HG02852 (cell line): ENCODE measurements around the gene LDB3.
A peak's percentile ranks its signal among the peaks of the same experiment; 100 is the strongest.

ENCODE experiments used
- ATAC-seq: cut with Tn5 transposase; IDR thresholded peaks from one replicate; pipeline ENCODE4 v1.9.1; 2021; ENCODE audit warnings: mild to moderate bottlenecking, moderate library complexity; ENCODE audit not compliant: unreplicated experiment

Gene LDB3

DNA sequence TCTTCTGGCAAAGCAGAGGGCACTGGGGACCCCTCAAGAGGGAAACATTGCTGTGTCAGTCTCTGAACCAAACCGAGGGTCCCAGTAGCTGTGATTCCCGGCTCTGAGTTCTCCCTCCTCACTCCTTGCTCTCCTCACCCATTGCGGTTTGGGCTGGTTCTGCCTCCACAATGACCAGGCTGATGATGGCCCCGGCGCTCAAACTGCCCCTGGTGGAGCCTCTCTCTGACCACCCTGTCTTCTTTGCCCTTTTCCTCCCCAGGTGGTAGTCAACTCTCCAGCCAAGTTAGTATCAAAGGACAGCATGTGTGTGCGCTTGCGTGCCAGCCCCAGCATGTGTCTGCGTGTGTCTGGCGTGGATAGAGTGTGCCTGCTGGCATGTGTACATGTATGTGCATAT lies 17.1 kb downstream of the LDB3 start:
- no peak for ATAC-seq

DNA sequence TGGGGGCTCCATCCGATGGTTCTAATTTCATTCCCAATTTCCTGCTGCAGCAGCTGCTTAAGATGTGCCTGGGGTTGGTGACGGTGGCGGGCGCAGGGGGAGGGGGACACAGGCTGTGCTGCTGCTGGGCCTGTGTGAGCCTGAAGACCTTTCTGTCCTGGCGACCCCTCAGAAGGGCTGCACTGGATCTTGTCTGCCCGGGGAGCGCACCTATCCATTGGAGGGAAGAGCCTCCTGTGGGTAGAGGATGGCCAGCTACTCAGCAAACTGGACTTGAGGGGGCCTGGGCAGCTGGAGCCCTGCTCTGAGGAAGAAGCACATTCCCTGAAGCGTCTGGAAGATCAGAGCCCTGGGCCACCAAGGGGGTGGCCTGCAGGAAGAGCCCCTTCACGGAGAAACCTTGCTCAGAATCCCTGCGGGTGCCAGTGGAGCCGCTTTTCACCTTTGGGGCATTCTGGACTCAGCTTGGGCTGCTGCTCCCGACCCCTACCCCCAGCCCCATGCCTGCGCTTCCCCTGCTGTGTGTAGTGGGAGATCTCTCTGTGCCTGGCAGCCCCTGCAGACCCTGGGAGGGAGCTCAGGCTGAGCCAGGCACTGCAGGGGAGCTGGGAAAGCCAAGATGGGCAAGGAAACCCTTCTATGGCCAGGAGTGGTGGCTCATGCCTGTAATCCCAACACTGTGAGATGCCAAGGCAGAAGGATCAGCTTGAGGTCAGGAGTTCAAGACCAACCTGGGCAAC lies 17.8 kb downstream of the LDB3 start:
- ATAC-seq = no peak

DNA sequence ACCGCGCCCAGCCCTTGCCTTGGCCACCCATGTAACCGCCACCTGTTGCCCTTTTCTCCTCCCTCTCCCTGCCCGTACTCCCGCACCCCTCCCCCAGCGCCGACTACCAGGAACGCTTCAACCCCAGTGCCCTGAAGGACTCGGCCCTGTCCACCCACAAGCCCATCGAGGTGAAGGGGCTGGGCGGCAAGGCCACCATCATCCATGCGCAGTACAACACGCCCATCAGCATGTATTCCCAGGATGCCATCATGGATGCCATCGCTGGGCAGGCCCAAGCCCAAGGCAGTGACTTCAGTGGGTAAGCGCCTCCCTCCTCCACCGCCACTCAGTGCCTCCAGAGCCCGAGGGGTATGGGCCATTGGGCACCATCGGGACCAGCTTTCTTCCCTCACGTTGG lies 18.7 kb downstream of the LDB3 start:
- no peak for ATAC-seq

DNA sequence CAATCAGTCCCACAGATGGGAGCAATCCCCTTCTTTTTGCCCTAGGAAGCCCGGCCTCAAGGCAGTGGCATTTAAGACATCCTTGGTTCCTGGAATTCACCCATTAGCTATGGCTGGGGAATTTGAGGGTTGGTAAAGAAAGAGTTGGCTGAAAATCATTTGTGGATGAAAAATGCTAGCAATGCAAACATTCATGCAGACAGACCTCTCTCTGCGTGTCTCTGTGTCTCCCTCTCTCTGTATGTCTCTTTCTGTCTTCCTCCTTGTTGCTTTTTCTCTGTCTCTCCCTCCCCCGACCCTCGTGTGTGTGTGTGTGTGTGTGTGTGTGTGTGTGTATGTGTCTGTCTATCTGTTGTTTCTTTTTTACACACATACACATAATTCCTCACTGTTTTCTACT lies 19.4 kb downstream of the LDB3 start:
- no peak for ATAC-seq

DNA sequence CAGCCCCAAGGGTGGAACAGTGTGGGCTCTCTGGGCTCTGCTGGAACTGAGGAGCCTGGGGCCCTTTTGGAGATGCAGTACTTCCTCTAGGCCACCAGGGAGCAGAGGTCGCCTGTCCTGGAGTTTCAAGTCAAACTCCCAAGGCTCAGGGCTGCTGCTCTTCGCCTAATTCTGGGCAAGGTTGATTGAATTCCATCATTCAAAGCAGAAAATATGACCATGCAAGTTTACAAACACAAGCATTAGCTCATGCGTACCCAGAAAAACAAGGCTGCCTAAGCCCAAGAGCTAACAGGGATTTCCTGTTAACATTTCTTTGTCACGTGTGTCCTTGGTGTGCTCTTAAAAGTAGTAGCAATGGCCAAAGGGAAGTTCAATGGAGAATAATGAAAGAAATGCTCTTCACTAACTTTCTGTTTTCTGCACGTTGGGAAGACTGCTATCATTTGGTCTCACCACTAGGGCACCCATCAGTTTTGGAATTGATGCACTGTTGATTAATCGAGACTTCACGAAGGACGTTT lies 20.1 kb downstream of the LDB3 start:
- ATAC-seq = peak; percentile 89

DNA sequence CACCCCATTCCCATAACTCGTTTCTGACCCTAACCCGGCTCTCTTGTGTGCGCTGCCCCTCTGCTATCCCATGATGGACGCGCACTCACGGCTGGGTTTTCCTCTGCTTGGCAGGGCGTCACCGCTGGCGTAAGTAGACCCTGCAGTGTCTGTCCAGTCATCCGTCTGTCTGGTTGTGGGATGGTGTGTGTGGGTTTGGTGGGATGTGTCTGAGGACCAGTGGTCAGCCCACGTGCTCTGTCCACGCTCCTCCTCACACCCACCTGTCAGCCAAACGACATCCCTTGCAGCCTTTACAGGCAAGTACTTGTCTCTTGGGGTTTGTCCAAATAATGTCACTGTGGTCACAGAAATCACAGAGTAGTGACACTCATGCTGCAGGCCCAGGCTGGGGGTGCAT lies 20.8 kb downstream of the LDB3 start:
- ATAC-seq = no peak

DNA sequence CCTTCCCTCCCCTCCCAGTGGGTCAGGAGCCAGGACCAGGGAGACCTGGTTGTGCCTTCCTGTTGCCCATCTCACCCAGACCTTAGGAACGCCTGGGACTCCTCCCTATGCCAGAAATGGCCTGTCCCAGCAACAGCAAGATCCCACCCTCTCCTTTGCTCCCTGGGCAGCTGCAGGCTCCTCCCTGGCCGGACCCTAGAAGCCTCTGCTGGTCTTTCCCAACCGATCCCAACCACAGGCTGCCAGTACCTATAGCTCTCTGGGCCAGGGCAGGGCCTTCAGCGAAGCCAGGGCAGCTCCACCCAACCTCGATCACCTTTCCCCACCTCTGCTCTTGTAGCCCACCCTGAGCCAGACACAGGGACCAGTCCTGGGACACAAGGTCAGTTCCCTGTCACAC lies 21.9 kb downstream of the LDB3 start:
- ATAC-seq = no peak

DNA sequence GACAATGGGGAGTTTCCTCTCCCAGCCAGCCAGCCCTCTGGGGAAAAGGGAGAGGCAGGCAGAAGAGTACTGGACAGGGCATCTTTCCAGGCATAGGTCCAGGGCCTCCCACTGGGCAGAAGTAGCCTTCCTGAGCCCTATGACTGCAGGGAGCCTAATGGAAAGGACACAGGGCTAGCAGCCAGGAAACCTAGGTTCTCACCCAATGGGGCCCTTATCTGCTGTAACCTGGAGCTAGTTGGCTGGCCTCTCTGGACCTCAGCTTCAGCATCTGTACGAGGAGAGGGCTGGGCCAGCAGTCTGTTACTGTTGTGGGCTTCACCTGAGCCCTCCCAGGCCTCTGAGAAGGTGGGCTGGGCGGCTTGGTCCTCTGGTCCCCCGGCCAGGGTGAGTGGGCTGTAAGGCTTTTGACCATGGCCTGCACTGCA lies 22.4 kb downstream of the LDB3 start:
- ATAC-seq = no peak

DNA sequence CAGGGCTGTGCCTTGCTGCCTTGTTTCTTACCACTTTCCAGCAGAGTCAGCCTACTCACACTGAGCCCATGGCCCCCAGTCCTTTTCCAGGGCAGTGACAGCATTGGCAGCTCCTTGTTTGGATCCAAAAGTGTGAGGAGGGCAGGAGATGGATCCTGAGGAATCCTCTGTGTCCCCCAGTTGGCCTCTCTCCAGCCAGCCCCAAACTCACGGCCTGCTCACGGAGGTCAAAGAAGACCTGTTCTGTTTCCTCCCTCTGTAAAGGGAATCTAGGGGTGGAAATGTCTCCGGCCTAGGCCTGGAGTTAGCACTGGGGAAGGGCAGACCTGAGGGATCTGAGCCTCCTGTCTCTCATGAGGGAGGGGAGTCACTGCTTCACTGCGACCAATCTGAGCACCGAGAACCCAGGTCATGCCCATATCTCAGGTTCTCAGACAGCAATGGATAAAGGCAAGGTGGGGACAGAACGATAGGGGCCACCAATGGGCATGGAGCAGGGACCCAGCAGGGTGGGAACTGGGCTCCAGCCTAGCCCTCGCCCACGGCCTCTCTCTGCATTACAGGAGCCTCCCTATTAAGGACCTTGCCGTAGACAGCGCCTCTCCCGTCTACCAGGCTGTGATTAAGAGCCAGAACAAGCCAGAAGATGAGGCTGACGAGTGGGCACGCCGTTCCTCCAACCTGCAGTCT lies 23.2 kb downstream of the LDB3 start:
- ATAC-seq = no peak

DNA sequence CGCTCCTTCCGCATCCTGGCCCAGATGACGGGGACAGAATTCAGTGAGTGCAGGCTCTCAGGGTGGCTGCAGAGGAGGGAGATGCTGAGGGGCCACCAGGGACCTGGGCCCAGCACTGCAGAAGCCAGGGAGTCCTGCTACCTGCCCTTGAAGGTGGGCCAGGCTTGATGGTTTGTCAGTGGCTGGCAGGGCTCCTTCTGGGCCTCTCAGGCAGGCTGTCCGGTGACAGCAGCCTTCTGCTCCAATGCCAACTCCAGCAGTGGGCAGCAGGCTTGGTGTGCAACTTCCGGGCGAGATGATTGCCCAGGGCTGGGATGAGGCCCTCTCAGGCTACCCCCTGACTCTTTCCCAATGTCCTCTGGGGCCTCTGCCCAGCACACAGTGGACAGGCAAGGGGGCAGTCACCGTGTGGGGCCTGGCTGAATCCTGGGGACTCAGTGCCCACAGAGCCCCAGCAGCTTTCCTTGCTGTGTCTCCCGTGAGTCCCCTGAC lies 23.8 kb downstream of the LDB3 start:
- no peak for ATAC-seq

DNA sequence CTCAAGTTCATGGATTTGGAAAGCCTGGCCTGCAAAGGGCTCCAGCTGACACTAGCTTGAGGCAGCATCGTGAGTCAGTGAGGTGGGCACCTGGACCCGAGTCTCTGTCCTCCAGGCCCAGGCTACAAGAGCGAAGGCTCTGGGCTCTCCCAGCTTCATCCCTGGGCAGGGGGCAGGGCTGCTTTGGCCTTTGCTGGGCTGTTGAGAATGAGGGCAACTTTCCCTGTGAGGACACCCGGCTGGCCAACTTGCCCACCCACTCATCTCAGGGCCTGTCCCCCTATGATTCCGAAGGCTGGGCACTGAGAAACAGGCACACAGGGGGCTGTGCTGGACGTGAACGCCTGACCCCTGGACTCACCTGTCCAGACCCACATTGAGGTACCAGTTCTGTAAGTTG lies 24.4 kb downstream of the LDB3 start:
- no peak for ATAC-seq

DNA sequence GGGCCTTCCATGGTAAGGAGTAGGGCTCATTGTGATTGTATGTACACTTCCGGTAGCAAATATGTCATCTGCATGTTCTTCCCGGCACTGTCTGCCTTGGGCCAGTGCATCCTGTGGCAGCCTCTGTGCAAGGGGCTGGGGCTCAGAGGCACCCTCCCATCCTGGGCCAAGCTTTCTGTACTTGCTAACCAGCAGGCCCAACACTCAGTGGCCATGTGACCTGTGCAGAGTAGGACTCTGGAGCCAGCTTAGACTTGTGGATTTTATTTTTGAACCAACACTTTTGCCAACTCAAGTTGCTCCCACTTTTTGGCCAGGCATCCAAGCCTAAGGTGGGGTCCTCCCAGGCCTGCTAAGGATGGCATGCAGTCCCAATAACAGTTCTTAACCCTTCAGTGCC lies 25.0 kb downstream of the LDB3 start:
- no peak for ATAC-seq

DNA sequence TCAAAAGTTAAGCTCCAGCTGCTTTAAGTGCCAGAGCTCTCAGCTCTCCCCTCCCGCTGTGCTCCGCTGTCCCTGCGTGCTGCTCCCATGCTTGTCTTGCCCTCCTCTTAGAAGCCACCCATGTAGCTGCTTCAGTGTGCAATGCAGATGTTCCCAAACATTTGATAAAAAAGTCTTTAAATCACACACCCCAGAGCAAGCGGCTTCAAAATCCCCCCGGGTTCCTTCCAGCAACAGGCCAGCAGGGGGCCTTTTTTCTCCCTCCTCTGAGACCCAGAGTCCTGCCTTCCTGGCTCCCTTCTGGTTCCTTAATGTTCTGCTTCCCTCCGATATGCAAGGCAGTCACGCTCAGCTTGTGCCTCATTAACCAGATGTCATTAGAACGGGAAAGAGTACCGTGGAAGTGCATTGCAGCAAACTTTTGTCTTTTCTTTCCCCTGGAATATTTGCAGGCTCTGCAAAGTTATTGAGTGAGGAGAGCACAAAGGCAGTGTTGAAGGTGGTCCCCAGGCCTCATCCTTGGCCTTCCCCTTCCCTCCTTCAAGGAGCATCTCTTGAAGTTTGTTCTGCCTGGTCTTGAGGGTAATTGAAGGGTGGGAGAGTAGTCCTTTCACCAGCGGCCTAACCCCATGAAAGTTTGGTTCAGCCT lies 25.5 kb downstream of the LDB3 start:
- no peak for ATAC-seq

DNA sequence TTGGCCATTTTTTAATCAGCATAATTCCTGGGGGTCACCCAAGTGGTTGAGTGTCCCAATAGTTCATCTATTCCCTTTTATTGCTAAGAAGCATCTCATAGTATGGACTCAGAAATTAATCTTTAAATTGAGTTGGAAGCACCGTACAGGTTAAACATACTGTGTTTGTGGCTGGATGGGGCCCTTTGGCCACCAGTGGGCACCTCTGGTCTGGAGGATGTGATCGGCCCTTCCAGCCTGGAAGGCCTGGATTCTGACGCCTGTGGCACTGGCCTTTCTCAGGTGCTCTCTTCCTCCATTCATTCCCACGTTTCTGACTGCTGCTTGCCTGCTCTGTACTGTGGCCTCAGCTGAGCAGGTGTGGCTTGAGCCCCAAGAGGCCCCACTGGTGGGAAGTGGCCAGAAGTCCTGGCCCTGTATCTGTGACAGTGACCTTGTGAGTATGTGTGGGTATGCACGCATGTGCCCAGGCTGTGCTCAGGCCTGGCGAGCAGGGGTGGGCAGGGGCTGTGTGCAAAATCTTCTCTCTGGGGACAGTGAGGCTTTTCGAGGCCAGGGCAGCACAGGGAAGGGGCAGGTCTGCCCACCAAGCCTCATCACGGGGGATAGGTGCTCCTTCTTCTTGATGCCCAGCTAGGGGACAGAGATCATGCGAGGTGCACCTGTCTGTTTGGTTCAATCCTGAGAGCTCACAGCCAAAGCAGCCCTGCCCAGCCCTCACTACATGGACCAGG lies 30.1 kb downstream of the LDB3 start:
- no peak for ATAC-seq

DNA sequence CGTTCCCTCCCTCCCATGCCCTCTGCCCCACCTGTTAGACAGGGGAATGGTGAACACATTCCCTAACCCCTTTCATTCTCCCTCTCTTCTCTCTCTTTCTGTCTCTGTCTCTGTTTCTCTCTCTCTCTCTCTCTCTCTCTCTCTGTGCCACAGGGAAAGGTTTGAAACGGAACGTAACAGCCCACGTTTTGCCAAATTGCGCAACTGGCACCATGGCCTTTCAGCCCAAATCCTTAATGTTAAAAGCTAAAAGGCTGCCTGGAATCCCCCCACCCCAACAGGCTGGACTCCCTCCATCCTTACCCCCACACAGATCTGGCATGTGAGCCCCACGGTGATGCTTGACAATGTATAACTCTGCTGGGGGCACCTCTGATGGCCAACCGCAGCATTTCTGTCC lies 30.8 kb downstream of the LDB3 start:
- no peak for ATAC-seq

DNA sequence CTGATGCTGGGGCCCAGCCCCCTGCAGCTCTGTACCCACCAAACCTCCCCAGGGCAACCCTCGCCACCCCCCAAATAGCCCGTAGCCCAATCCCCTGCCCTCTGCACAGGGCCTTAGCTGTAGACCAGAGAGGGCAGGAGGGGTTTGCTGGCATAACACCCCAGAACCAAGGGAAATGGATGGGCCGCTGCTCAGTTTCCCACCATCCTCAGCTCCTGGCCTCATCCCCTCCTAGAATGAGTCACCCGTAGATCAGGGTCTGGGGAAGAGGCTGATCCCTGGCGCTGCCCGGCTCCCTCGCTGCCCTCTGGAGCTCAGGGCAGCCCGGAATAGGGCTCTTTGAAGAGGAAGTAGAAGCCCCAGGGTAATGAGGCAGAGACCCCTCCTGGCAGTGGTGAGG lies 31.2 kb downstream of the LDB3 start:
- no peak for ATAC-seq

DNA sequence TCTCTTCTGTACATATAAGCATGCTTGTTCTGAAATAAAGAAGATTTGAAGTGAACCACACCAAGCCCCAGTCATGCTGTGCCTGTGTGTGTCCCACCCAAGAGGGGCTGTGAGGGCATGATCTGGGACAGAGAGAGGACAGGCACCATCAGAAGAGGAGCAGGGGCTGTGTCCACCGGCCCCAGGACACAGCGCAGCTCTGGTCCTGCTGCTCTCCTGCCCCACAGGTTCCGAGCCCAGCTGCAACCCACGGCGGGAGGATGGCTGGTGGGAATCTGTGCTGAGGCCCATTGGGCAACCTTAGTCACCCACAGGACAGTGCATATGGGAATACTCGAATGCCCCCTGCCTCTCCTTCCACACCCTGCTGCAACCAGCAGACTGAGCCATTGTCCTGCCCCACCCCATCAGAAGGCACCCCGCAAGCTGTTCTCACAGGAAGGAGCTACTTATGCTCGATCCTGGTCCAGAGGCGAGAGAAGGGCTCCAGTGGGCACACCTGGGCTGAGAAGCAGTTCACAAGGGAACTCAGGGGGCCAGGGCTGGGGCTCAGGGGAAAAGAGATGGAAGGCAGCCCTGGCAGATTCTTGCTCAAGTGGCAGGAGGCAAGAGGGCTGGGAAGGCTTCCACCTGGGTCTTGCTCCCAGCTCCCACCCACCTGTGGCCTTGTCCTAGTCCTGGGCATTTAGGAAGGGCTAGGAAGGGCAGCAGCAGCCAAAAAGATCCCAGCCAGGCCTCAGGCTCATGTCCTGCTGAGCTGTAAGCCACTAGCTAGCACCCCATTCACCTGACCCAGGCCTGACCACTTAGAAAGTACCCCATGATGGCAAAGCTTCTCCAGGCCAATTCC lies 31.9 kb downstream of the LDB3 start:
- no peak for ATAC-seq

DNA sequence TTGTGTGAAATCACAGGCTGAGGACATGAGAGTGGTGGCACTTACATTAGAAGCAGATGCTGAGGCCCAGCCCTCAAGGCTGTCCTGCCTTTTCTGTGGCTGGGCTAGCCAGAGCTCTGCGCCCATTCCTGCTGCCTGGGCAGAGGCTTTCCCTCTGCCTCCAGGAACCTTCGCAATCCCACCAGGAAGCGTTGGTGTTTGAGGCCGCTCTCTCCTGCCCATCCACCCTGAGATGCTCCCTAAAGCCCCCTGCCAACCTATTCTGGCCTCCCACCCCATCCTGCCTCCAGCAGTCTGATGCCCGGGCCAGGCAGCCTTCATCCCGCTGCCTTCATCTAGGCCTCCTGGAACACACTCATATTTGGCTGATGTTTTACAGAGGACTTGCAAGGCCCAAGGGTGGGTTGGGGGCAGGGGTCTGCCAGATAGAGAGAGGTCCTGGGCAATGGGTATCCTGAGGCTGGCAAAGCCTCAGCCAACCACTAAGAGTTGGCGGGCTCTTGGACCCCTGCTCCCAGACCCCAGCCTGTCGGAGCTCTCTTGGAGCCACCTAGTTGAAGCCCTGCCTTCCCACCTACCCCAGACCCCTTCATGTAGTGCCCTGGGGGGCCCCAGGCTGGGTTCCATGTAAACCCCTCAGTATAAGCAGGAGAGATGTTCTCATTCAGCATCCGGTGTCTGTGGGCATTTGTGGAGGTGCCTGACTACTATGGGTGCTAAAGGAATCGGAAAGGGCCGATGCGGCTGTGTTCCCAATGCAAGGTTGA lies 32.7 kb downstream of the LDB3 start:
- no peak for ATAC-seq

DNA sequence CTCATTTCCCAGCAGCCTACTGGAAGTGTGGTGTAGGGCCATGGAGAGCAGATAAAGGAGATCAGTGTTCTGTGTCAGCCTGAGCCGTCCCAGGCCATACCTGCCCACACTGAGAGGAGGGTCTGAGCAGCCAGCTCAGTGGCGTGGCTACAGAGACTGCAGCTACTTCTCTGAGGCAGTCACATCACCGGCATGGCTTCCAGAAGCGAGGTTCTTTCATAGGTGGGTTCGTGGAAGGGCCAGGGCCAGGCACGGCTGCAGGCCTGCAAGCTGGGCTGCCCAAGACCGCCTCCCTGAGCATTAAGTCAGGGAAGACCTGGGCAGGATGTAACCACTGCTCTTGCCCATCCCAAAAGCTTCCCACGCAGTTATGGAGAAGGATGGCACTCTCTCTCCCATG lies 34.9 kb downstream of the LDB3 start:
- ATAC-seq = no peak
